ENCODE measurements around the gene ATP8A2. TPM values are rescaled to one million over a fixed set of nuclear protein-coding genes. Genes with fewer than 3 reads are reported as not detected.

ATP8A2 gene
- total and polyA plus RNA-seq, 2 of the 8 experiments (the other 6 are each of a cell fraction or from before 2014, with no cell fraction given), result 2.4 to 8.3 TPM

GRCh38 chr13:25528266-25528665, 156.5 kb downstream of the ATP8A2 start:
- ChIA-PET CTCF (ENCODE audit: partially characterized antibody) (interaction anchor here (0.6 to 0.9 kb wide), 2 partner anchors 33 to 52 kb away, joined by 3 to 4 read pairs; no protein-coding TSS in a partner anchor), POLR2A (ENCODE audit: partially characterized antibody) (no interaction called here)
- no peaks in the 10 kb centered on the region for H3K27me3 ChIP-seq (replicated peaks in 1 of 4; ENCODE audit: control insufficient read depth in 3 of 4, extremely low read depth in 1 of 4, insufficient read depth in 3 of 4, low read length in 3 of 4)
- no peak overlapping the region for H3K4me3 ChIP-seq (ENCODE audit: extremely low read depth in 1 of 4, insufficient read depth in 2 of 4, low read depth in 3 of 4, low read length in 4 of 4)
- 95% methylated on average over 2 of the region's 2 CpGs; no CpG with 5 or more reads in 1 of the 2 experiments for WGBS, 2 experiments (ENCODE audit: extremely low coverage in 1 of 2, insufficient coverage in 1 of 2, insufficient read length in 1 of 2, insufficient replicate concordance in 2 of 2, low coverage in 1 of 2, low lambda C conversion rate in 2 of 2, missing lambda C conversion rate in 1 of 2)
- H4K91ac ChIP-seq (replicated peaks; ENCODE audit: insufficient read length, low read length), result no peak overlapping the region
- no peak overlapping the region for H2AFZ ChIP-seq (ENCODE audit: low read length)
- H3K79me1 ChIP-seq (ENCODE audit: low read depth, low read length), result no peaks in the 10 kb centered on the region
- H3K18ac ChIP-seq (ENCODE audit: extremely low read depth, low read length), result no peak overlapping the region
- no peak overlapping the region for H2BK15ac ChIP-seq (ENCODE audit: low read length)
- no peak overlapping the region for H2BK12ac ChIP-seq (ENCODE audit: low read depth, low read length)
- H3K36me3 ChIP-seq (ENCODE audit: control insufficient read depth in 2 of 4, insufficient read depth in 4 of 4, low read length in 3 of 4), result no peaks in the 10 kb centered on the region
- no peak overlapping the region for H3K56ac ChIP-seq (replicated peaks; ENCODE audit: insufficient read length, low read depth, low read length)
- FAIRE-seq (no peak), DNase-seq (ENCODE audit: low read depth in 1 of 2, low spot score in 2 of 2) (no peak)
- H4K5ac ChIP-seq (ENCODE audit: insufficient read length, low read depth, low read length), result no peak overlapping the region
- no peak overlapping the region for H3K4me2 ChIP-seq (ENCODE audit: insufficient read depth in 1 of 2, low read depth in 2 of 2, low read length in 2 of 2)
- no peak overlapping the region for H3K9ac ChIP-seq (replicated peaks in 1 of 4; ENCODE audit: extremely low read depth in 1 of 4, low read depth in 3 of 4, low read length in 3 of 4)
- H3K23ac ChIP-seq (ENCODE audit: insufficient read length), result no peak overlapping the region
- H4K8ac ChIP-seq (ENCODE audit: extremely low read depth, insufficient read depth, low read length), result no peak overlapping the region
- no peaks in the 10 kb centered on the region; a peak in 1 of 4 replicates for H3K9me3 ChIP-seq (ENCODE audit: insufficient read depth in 2 of 2, low read depth in 1 of 2, low read length in 1 of 2)
- H2BK120ac ChIP-seq (replicated peaks; ENCODE audit: low read depth, low read length), result no peak overlapping the region
- H3K4ac ChIP-seq (replicated peaks; ENCODE audit: insufficient read length, low read depth, low read length), result no peak overlapping the region
- no peaks in the 10 kb centered on the region for H3K23me2 ChIP-seq (ENCODE audit: low read depth, low read length)
- H2BK5ac ChIP-seq (ENCODE audit: low read depth, low read length), result no peak overlapping the region
- no peak overlapping the region for H2BK20ac ChIP-seq (ENCODE audit: low read length)
- H3K27ac ChIP-seq (ENCODE audit: low read depth, low read length), result no peak overlapping the region
- H3K14ac ChIP-seq (ENCODE audit: insufficient read length), result no peak overlapping the region
- no peak overlapping the region for H2AK5ac ChIP-seq (ENCODE audit: low read depth, low read length)
- no peaks in the 10 kb centered on the region for H3K79me2 ChIP-seq (ENCODE audit: control insufficient read depth in 1 of 2, insufficient read depth in 2 of 2, low read length in 2 of 2)
- no peaks in the 10 kb centered on the region for H3K4me1 ChIP-seq (replicated peaks in 1 of 4; ENCODE audit: control insufficient read depth in 3 of 4, insufficient read depth in 4 of 4, low read length in 3 of 4)
- no peaks in the 10 kb centered on the region for H4K20me1 ChIP-seq (replicated peaks in 1 of 2; ENCODE audit: control insufficient read depth in 1 of 2, insufficient read depth in 2 of 2, low read length in 2 of 2)
- TF ChIP-seq CTBP2 (IDR thresholded peaks at IDR 0.05; ENCODE audit: borderline replicate concordance, insufficient read depth, insufficient read length, low read length) (no peak), CEBPB (IDR thresholded peaks at IDR 0.05; ENCODE audit: low read depth, low read length) (no peak)

All from H1 (cell line).